HCT116 (cell line): ENCODE measurements around the gene TDRD9. TPM values are rescaled to one million over a fixed set of nuclear protein-coding genes. Genes with fewer than 3 reads are reported as not detected.

ENCODE experiments used
- ATAC-seq: fragments of 200-7000 bp; cut with Tn5 transposase; 2 replicates; pipeline ENCODE4 v1.9.1; 2020; ENCODE audit warnings: mild to moderate bottlenecking, moderate library complexity
- BruUV-seq: library from RNA; stranded (reverse); fragments of 400-500 nt; replicated peaks from 2 replicates; lab custom pipeline; 2021; lab: Mats Ljungman, UMichigan
- CTCF ChIA-PET: fragments of 300-600 bp; sonication (Branson Sonifier 250); formaldehyde crosslinking; loops from one replicate; lab custom pipeline; 2021; ENCODE audit warnings: antibody characterized with exemption; lab: Charles Lee
- POLR2A ChIA-PET: fragments of 300-600, 350-600 bp; sonication (Branson Sonifier 250); formaldehyde crosslinking; loops from one replicate; lab custom pipeline; 2021; ENCODE audit warnings: antibody characterized with exemption; lab: Charles Lee
- RAD21 ChIA-PET, 2 experiments: fragments of 300-600 bp; sonication (Branson Sonifier 250); formaldehyde crosslinking; loops; one replicate each; lab custom pipeline; 2023; ENCODE audit warnings: low total read pairs in 2 of 2; ENCODE audit not compliant: uncharacterized antibody in 2 of 2, unreplicated experiment in 2 of 2, low non-redundant PET in 1 of 2; lab: Charles Lee
- DNase-seq: peaks from one replicate; pipeline ENCODE4 v3.0.0-alpha.2; 2010; ENCODE audit warnings: low read depth, low spot score
- H2AFZ ChIP-seq: fragments of 200-600 bp; shearing (Covaris generic), sonication (generic); 2 replicates; pipeline ENCODE4 v1.6.1; 2017; ENCODE audit warnings: low read depth, mixed run types, mixed read lengths, antibody characterized with exemption, low read length; ENCODE audit not compliant: poor library complexity, severe bottlenecking
- H3K27ac ChIP-seq: 2 replicates; pipeline ENCODE4 v1.5.1; 2012; ENCODE audit warnings: low read depth, low read length
- H3K27me3 ChIP-seq: fragments of 200-600 bp; sonication (generic); 2 replicates; pipeline ENCODE4 v1.6.1; 2016; ENCODE audit warnings: mixed run types, low read length, mixed read lengths; ENCODE audit not compliant: insufficient read depth
- H3K36me3 ChIP-seq, 2 experiments: fragments of 200-500 bp in 1 of 2; fragments of 200-600 bp in 1 of 2; sonication (Bioruptor generic) in 1 of 2; sonication (generic) in 1 of 2; 2 replicates each; pipeline versions ENCODE4 v1.5.1 to v1.6.1; 2014 to 2016; ENCODE audit warnings: low read length in 2 of 2, inconsistent platforms in 1 of 2, mixed read lengths in 1 of 2, mixed run types in 1 of 2; ENCODE audit not compliant: insufficient read depth in 2 of 2, control insufficient read depth in 1 of 2
- H3K4me1 ChIP-seq, 2 experiments: fragments of 200-600 bp in 1 of 2; sonication (generic) in 1 of 2; 2 replicates each; pipeline versions ENCODE4 v1.5.1 to v1.6.1; 2012 to 2017; ENCODE audit warnings: low read length in 2 of 2, inconsistent platforms in 1 of 2, mild to moderate bottlenecking in 1 of 2, mixed read lengths in 1 of 2, mixed run types in 1 of 2, moderate library complexity in 1 of 2; ENCODE audit not compliant: insufficient read depth in 2 of 2, control insufficient read depth in 1 of 2
- H3K4me2 ChIP-seq: fragments of 200-600 bp; sonication (generic); 2 replicates; pipeline ENCODE4 v1.6.1; 2017; ENCODE audit warnings: mixed run types, low read length, mixed read lengths
- H3K4me3 ChIP-seq, 2 experiments: fragments of 200-600 bp in 1 of 2; sonication (generic) in 1 of 2; replicated peaks in 1 of 2; 2 replicates each; pipeline ENCODE4 v1.5.1; 2011 to 2016; ENCODE audit warnings: low read length in 2 of 2, control low read depth in 1 of 2, low read depth in 1 of 2, mild to moderate bottlenecking in 1 of 2, mixed read lengths in 1 of 2, mixed run types in 1 of 2
- H3K79me2 ChIP-seq: fragments of 200-600 bp; sonication (generic); 2 replicates; pipeline ENCODE4 v1.6.1; 2017; ENCODE audit warnings: mild to moderate bottlenecking, mixed run types, low read length, moderate library complexity, mixed read lengths; ENCODE audit not compliant: insufficient read depth
- H3K9ac ChIP-seq: fragments of 200-600 bp; sonication (generic); 2 replicates; pipeline ENCODE4 v1.6.1; 2016; ENCODE audit warnings: low read length, mixed read lengths
- H3K9me2 ChIP-seq: fragments of 200-600 bp; sonication (generic), shearing (Covaris generic); 2 replicates; pipeline ENCODE4 v1.6.1; 2017; ENCODE audit warnings: mixed run types, mild to moderate bottlenecking, moderate library complexity; ENCODE audit not compliant: insufficient read depth
- H3K9me3 ChIP-seq, 2 experiments: fragments of 200-500 bp in 1 of 2; fragments of 200-600 bp in 1 of 2; sonication (Bioruptor generic) in 1 of 2; sonication (generic) in 1 of 2; 2 replicates each; pipeline ENCODE4 v1.6.1; 2014 to 2017; ENCODE audit warnings: low read length in 2 of 2, mixed read lengths in 2 of 2, inconsistent platforms in 1 of 2, low read depth in 1 of 2, mild to moderate bottlenecking in 1 of 2, mixed run types in 1 of 2, moderate library complexity in 1 of 2; ENCODE audit not compliant: control insufficient read depth in 1 of 2, insufficient read depth in 1 of 2
- H4K20me1 ChIP-seq: fragments of 200-600 bp; sonication (generic), shearing (Covaris generic); 2 replicates; pipeline ENCODE4 v1.6.1; 2017; ENCODE audit warnings: mixed run types, mild to moderate bottlenecking, moderate library complexity; ENCODE audit not compliant: insufficient read depth
- CEBPB ChIP-seq: IDR thresholded peaks from 2 replicates; pipeline ENCODE4 v1.6.1; 2012; ENCODE audit warnings: low read depth
- EGR1 ChIP-seq: IDR thresholded peaks from 2 replicates; pipeline ENCODE4 v1.6.1; 2012; ENCODE audit warnings: low read depth
- EZH2phosphoT487 ChIP-seq: fragments of 200-600 bp; IDR thresholded peaks from 2 replicates; pipeline ENCODE4 v1.6.1; 2018; ENCODE audit warnings: antibody characterized with exemption, borderline replicate concordance
- POLR2A ChIP-seq: IDR thresholded peaks from 2 replicates; pipeline ENCODE4 v1.7.0; 2011; ENCODE audit warnings: borderline replicate concordance; ENCODE audit not compliant: insufficient read depth, insufficient read length; ENCODE audit errors: extremely low read depth
- SIN3A ChIP-seq: IDR thresholded peaks from 2 replicates; pipeline ENCODE4 v1.6.1; 2012; ENCODE audit warnings: low read depth
- SP1 ChIP-seq: IDR thresholded peaks from 2 replicates; pipeline ENCODE4 v1.6.1; 2012; ENCODE audit warnings: low read depth
- ZNF274 ChIP-seq: fragments of 200-500 bp; sonication (Bioruptor generic); IDR thresholded peaks from 2 replicates; pipeline ENCODE4 v1.6.1; 2014; ENCODE audit warnings: mild to moderate bottlenecking, low read depth, low read length, inconsistent platforms
- intact Hi-C: fragments of 100-400 bp; cut with micrococcal nuclease; formaldehyde crosslinking; loops from 2 replicates; pipeline ENCODE4 v1.10.0; 2022
- total RNA-seq: library from RNA; stranded (reverse); gene quantifications from one replicate; pipeline ENCODE4 v1.2.1, GENCODE V29; 2021; ENCODE audit not compliant: unreplicated experiment
- TF ChIP-seq, protein P1 (sequence below): IDR thresholded peaks from 2 replicates; pipeline ENCODE4 v1.6.1; 2012

TDRD9 gene
- total RNA-seq, 1 experiment from 2014 or later, result not detected

DNA sequence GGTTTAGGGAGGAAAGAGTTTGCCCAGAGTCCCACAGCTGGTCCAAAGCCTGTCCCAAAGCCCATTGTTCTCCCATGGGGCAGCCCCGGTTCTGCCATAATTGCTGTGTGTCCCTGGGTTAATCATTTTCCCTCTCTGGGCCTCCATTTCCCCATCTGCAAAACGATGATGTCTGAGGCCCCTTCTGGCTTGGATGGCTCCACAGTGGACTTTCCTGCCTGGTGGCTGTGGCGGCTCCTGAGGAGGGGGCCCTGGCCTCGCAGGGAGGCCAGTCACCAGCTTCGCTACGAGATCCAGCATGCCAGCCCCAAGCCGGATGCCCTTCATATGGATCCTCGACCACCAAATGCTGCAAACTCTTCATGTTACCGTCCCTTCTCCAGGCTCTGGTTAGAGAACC is 43.4 kb upstream of the TDRD9 start:
- DNase-seq (no peak), ATAC-seq (no peak)
- no peak for TF ChIP-seq SP1
- no peak for TF ChIP-seq SIN3A
- no peak for TF ChIP-seq EGR1
- no peak for TF ChIP-seq CEBPB
- no peak for TF ChIP-seq ZNF274
- no peak for TF ChIP-seq EZH2phosphoT487
- Histone ChIP-seq H3K9ac (no peak overlapping the region), H3K27me3 (no peaks in the 10 kb centered on the region), H3K79me2 (no peaks in the 10 kb centered on the region), H3K4me1 (peaks cover 40 to 57% of the 10 kb centered on the region in 2 experiments), H3K27ac (no peak overlapping the region), H3K4me3 (no peak overlapping the region), H3K36me3 (no peaks in the 10 kb centered on the region), H3K9me3 (no peaks in the 10 kb centered on the region), H3K4me2 (no peak overlapping the region), H3K9me2 (no peaks in the 10 kb centered on the region), H4K20me1 (no peaks in the 10 kb centered on the region), H2AFZ (no peak overlapping the region)
- ChIA-PET RAD21 (no interaction called here), CTCF (interaction anchor here (1.4 kb wide), 1 partner anchor 16 kb away, joined by 6 read pairs; no protein-coding TSS in a partner anchor), POLR2A (no interaction called here)
- intact Hi-C loops, result no loop called here
- BruUV-seq, result no TSS peak

DNA sequence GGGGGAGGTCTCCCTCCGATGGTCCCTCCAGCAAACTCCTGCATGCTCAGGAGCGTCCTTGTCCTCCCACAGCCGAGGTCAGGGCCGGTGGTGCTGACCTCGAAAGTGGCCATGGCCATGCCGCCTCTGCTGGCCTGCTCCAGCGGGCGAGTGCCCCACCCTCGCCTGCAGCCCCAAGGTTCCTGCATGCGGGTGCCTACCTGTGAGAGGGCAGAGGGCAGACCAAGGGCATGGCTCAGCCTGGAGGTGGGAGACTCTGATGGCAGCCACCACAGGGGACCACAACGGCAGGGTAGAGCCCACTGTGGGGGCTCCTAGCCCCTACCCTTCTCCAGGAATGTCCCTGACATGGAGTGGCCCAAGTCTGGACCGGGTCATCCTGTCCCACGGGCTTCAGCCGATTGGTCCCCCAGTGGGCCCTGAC is 42.7 kb upstream of the TDRD9 start:
- H3K79me2 ChIP-seq, result no peaks in the 10 kb centered on the region
- ATAC-seq (no peak), DNase-seq (no peak)
- H3K4me1 ChIP-seq, result peaks cover 35 to 55% of the 10 kb centered on the region in 2 experiments
- H2AFZ ChIP-seq, result no peak overlapping the region
- TF ChIP-seq POLR2A (no peak), EZH2phosphoT487 (no peak)
- TF ChIP-seq, protein P1, sequence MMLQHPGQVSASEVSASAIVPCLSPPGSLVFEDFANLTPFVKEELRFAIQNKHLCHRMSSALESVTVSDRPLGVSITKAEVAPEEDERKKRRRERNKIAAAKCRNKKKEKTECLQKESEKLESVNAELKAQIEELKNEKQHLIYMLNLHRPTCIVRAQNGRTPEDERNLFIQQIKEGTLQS, result no peak
- no peaks in the 10 kb centered on the region for H3K9me2 ChIP-seq
- BruUV-seq, result no TSS peak
- CTCF ChIA-PET, result interaction anchor here (5.6 kb wide), 1 partner anchor 15 kb away, joined by 30 read pairs; no protein-coding TSS in a partner anchor
- H3K9ac ChIP-seq, result no peak overlapping the region
- no peaks in the 10 kb centered on the region for H3K9me3 ChIP-seq
- H4K20me1 ChIP-seq, result no peaks in the 10 kb centered on the region
- H3K27me3 ChIP-seq, result no peaks in the 10 kb centered on the region
- no peak overlapping the region for H3K4me2 ChIP-seq
- no peak overlapping the region for H3K27ac ChIP-seq
- intact Hi-C loops, result no loop called here
- POLR2A ChIA-PET, result no interaction called here
- RAD21 ChIA-PET, result no interaction called here
- H3K36me3 ChIP-seq, result no peaks in the 10 kb centered on the region
- no peak overlapping the region for H3K4me3 ChIP-seq
